DND-41 (cell line): ENCODE data around the gene CLDN7.

ENCODE experiments used
- CTCF ChIP-seq: IDR thresholded peaks from 2 replicates; pipeline ENCODE4 v1.5.1; 2012; ENCODE audit warnings: borderline replicate concordance, low read length, moderate library complexity, mild to moderate bottlenecking; ENCODE audit not compliant: poor library complexity, severe bottlenecking; ENCODE audit errors: extremely low read depth
- EZH2 ChIP-seq: IDR thresholded peaks from 3 replicates; pipeline ENCODE4 v1.6.1; 2012; ENCODE audit warnings: borderline replicate concordance, low read depth, mild to moderate bottlenecking, moderate library complexity, low read length, inconsistent platforms; ENCODE audit not compliant: severe bottlenecking

GRCh38 chr17:7263801-7264078, 1.5 kb upstream of the CLDN7 start:
- TF ChIP-seq EZH2 (no peak), CTCF (no peak)
